ENCODE data around the gene ENTPD2. TPM values are rescaled to one million over a fixed set of nuclear protein-coding genes. Genes with fewer than 3 reads are reported as not detected.

The ENTPD2 gene
- total and polyA plus RNA-seq, 2 of the 4 experiments (the other 2 are of a cell fraction): not detected

DNA sequence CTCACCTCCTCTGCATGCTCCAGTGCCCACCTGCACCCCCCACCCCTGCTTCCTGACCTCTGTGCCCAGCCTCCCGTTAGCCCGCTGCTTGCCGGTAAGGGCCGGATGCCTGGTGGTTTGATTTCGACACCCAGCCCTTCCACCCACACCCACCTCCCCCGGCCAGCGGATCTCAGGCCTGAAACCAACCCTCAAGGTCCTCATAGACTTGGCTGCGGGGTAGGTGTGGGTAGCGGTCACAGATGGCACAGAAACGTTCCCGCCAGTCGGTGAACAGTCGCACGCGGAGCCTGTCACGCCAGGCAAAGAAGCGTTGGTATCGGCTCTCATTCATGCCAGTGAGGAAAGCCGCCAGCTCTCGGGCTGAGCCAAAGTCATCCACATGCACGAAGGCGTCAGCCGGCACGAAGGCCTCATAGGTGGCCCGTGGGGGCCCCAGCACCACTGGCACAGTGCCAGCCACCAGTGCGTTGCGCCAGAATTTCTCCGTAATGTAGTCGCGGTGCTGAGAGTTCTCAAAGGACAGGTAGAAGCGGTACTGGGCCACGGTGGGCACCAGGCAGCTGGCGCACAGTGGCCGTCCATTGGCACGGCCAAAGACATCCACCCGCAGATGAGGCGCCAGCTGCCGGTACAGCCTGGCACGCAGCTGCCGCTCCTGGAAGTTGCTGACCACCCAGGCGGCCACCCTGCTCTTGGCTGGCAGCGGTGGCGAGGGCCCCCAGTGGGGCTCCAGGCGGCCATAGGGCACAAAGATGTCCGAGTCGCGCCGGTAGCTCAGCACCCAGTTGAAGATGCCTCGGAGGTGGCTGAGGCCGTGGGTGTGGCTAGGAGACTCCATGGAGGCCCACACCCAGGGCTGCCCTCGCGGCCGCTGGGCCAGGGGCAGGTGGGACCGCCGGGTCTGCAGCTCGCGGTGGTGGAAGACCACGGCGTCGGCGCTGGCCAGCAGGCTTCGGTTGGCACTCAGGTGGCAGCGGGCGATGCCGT is 23.0 kb downstream of the ENTPD2 start:
- Histone ChIP-seq H3K79me1 (ENCODE audit: low read depth in 1 of 2, low read length in 2 of 2) (peaks cover 0 to 7% of the 10 kb centered on the region in 2 experiments; a peak in 2 of 4 replicates), H2BK5ac (ENCODE audit: low read depth, low read length, poor library complexity, severe bottlenecking) (no peak overlapping the region), H2BK120ac (ENCODE audit: low read depth, low read length) (no peak overlapping the region), H2AK5ac (ENCODE audit: low read depth, low read length) (no peak overlapping the region), H2BK15ac (ENCODE audit: low read depth, low read length) (no peak overlapping the region), H3K27me3 (ENCODE audit: control insufficient read depth, insufficient read depth, low read length) (peaks cover 2% of the 10 kb centered on the region; the same call in 1 of the 2 replicates), H3K9ac (ENCODE audit: low read depth, low read length) (no peak overlapping the region), H3K4ac (ENCODE audit: low read depth, low read length) (no peak overlapping the region), H3K4me2 (ENCODE audit: low read depth, low read length) (no peak overlapping the region), H4K5ac (ENCODE audit: low read depth, low read length) (no peak overlapping the region), H3K4me1 (ENCODE audit: control insufficient read depth, insufficient read depth, low read length) (peaks cover 5% of the 10 kb centered on the region), H3K4me3 (ENCODE audit: insufficient read depth, low read depth, low read length) (no peak overlapping the region), H3K9me1 (ENCODE audit: insufficient read depth, low read length) (peaks cover 3% of the 10 kb centered on the region; the same call in 1 of the 2 replicates), H4K8ac (ENCODE audit: low read depth in 2 of 2, low read length in 2 of 2) (no peak overlapping the region), H2AFZ (replicated peaks; ENCODE audit: low read length, poor library complexity) (no peak overlapping the region), H3K23ac (ENCODE audit: low read depth, low read length) (no peak overlapping the region), H4K91ac (ENCODE audit: insufficient read depth, low read depth, low read length) (no peak overlapping the region), H3K36me3 (ENCODE audit: control insufficient read depth, insufficient read depth, low read length) (no peaks in the 10 kb centered on the region), H3K14ac (replicated peaks; ENCODE audit: low read depth, low read length) (no peak overlapping the region), H2BK20ac (ENCODE audit: low read depth, low read length) (no peak overlapping the region), H4K20me1 (ENCODE audit: insufficient read depth, low read length) (no peaks in the 10 kb centered on the region; the same call in 1 of the 2 replicates), H3K56ac (ENCODE audit: extremely low read depth, insufficient read depth, low read length) (no peak overlapping the region), H3K9me3 (ENCODE audit: control insufficient read depth, insufficient read depth, low read length) (no peaks in the 10 kb centered on the region), H2AK9ac (replicated peaks; ENCODE audit: low read depth, low read length, poor library complexity) (no peak overlapping the region), H3K27ac (ENCODE audit: insufficient read depth, low read length) (no peak overlapping the region), H3K18ac (ENCODE audit: low read depth, low read length) (no peak overlapping the region)
- dilution Hi-C loops (cut with HindIII; ENCODE audit: low sequenced_read_pairs, unreplicated experiment) (no loop called here), intact Hi-C loops (cut with micrococcal nuclease) (no loop called here), in situ Hi-C loops (cut with MboI; ENCODE audit: low sequenced_read_pairs) (loop anchor here (10.0 kb wide), 1 partner anchor 246 kb away; no protein-coding TSS in a partner anchor)
- TF ChIP-seq, protein P1, sequence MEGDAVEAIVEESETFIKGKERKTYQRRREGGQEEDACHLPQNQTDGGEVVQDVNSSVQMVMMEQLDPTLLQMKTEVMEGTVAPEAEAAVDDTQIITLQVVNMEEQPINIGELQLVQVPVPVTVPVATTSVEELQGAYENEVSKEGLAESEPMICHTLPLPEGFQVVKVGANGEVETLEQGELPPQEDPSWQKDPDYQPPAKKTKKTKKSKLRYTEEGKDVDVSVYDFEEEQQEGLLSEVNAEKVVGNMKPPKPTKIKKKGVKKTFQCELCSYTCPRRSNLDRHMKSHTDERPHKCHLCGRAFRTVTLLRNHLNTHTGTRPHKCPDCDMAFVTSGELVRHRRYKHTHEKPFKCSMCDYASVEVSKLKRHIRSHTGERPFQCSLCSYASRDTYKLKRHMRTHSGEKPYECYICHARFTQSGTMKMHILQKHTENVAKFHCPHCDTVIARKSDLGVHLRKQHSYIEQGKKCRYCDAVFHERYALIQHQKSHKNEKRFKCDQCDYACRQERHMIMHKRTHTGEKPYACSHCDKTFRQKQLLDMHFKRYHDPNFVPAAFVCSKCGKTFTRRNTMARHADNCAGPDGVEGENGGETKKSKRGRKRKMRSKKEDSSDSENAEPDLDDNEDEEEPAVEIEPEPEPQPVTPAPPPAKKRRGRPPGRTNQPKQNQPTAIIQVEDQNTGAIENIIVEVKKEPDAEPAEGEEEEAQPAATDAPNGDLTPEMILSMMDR (conservative IDR thresholded peaks at IDR 0.05; ENCODE audit: low read depth, low read length): no peak
- TF ChIP-seq RFX5 (IDR thresholded peaks at IDR 0.05; ENCODE audit: low read depth, low read length) (no peak), FOS (IDR thresholded peaks at IDR 0.05; ENCODE audit: low read depth, low read length) (no peak), CHD1 (IDR thresholded peaks at IDR 0.05; ENCODE audit: low read depth, low read length) (no peak), SMC3 (IDR thresholded peaks at IDR 0.05; ENCODE audit: low read depth, low read length) (no peak), MAFK (IDR thresholded peaks at IDR 0.05; ENCODE audit: low read depth, low read length) (no peak), RAD21 (IDR thresholded peaks at IDR 0.05; ENCODE audit: low read length) (no peak)
- TF ChIP-seq, protein P2, sequence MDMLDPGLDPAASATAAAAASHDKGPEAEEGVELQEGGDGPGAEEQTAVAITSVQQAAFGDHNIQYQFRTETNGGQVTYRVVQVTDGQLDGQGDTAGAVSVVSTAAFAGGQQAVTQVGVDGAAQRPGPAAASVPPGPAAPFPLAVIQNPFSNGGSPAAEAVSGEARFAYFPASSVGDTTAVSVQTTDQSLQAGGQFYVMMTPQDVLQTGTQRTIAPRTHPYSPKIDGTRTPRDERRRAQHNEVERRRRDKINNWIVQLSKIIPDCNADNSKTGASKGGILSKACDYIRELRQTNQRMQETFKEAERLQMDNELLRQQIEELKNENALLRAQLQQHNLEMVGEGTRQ (IDR thresholded peaks at IDR 0.05; ENCODE audit: low read depth, low read length): no peak
- CTCF ChIA-PET: no interaction called here
- no peak for DNase-seq
- WGBS, 2 experiments (ENCODE audit: extremely low coverage in 2 of 2, insufficient read length in 1 of 2): 90% methylated on average over 41 of the region's 65 CpGs; no CpG with 5 or more reads in 1 of the 2 experiments
- no peak for ATAC-seq (ENCODE audit: low read depth)
- no TSS peak for BruUV-seq (replicated peaks)
- POLR2A ChIA-PET (ENCODE audit: unreplicated experiment): no interaction called here

Measured in IMR-90 (cell line).